K562 (cell line): Measurements from ENCODE around the gene DPEP3. TPM values are rescaled to one million over a fixed set of nuclear protein-coding genes. Genes with fewer than 3 reads are reported as not detected.
A peak's percentile ranks its signal among the peaks of the same experiment; 100 is the strongest.

Source experiments
- BRD9 ChIP-seq: fragments of 450-650 bp; IDR thresholded peaks from 2 replicates; pipeline ENCODE4 v1.6.1; 2018; ENCODE audit warnings: low read depth; ENCODE audit not compliant: partially characterized antibody
- CBX3 ChIP-seq, 2 experiments: IDR thresholded peaks; 1 replicate in 1 of 2; 2 replicates in 1 of 2; pipeline ENCODE4 v1.6.1; 2012; ENCODE audit warnings: inconsistent platforms in 2 of 2, low read length in 2 of 2, borderline replicate concordance in 1 of 2, control low read depth in 1 of 2
- CTBP1 ChIP-seq: fragments of 450-650 bp; IDR thresholded peaks from 2 replicates; pipeline ENCODE4 v1.6.1; 2016; ENCODE audit warnings: borderline replicate concordance
- DNMT1 ChIP-seq: fragments of 450-650 bp; IDR thresholded peaks from 2 replicates; pipeline ENCODE4 v1.6.1; 2016; ENCODE audit warnings: antibody characterized with exemption, mild to moderate bottlenecking
- E2F3 ChIP-seq: fragments of 250-450 bp; sonication (Bioruptor Pico); IDR thresholded peaks from 2 replicates; pipeline ENCODE4 v1.4.0; 2020; ENCODE audit warnings: mild to moderate bottlenecking
- FUS ChIP-seq: fragments of 200-400 bp; formaldehyde crosslinking; optimal IDR thresholded peaks from 2 replicates; pipeline ENCODE3; 2017; ENCODE audit warnings: low read depth, low read length
- HMG20B ChIP-seq: fragments of 250-450 bp; sonication (Bioruptor Pico); IDR thresholded peaks from 2 replicates; pipeline ENCODE4 v1.5.0; 2021; ENCODE audit warnings: mild to moderate bottlenecking
- ILK ChIP-seq: fragments of 450-650 bp; IDR thresholded peaks from 2 replicates; pipeline ENCODE4 v1.6.1; 2016; ENCODE audit warnings: missing genetic modification characterization, low read depth, mild to moderate bottlenecking, missing compliant biosample characterization, moderate library complexity, borderline replicate concordance
- MED1 ChIP-seq: sonication (generic); formaldehyde crosslinking; IDR thresholded peaks from 2 replicates; pipeline ENCODE4 v1.8.1; 2023; ENCODE audit warnings: missing genetic modification reagents, borderline replicate concordance
- MIER1 ChIP-seq: fragments of 450-650 bp; IDR thresholded peaks from 2 replicates; pipeline ENCODE4 v1.6.1; 2016; ENCODE audit warnings: antibody characterized with exemption, mild to moderate bottlenecking, low read depth
- MTA3 ChIP-seq: fragments of 450-650 bp; formaldehyde crosslinking; IDR thresholded peaks from 2 replicates; pipeline ENCODE4 v1.6.1; 2017; ENCODE audit warnings: mild to moderate bottlenecking, borderline replicate concordance
- MYC ChIP-seq, 2 experiments: fragments of 250-450 bp in 1 of 2; sonication (Bioruptor Pico) in 1 of 2; IDR thresholded peaks; 2 replicates each; pipeline versions ENCODE4 v1.5.1 to v1.6.1; 2012 to 2021; ENCODE audit warnings: low read depth in 2 of 2, borderline replicate concordance in 1 of 2, improper control_type of control experiment in 1 of 2, low read length in 1 of 2, mild to moderate bottlenecking in 1 of 2, moderate library complexity in 1 of 2
- NRF1 ChIP-seq, 2 experiments: fragments of 450-650 bp; IDR thresholded peaks in 1 of 2; conservative IDR thresholded peaks in 1 of 2; 2 replicates each; pipeline ENCODE4 v1.6.1; 2014; ENCODE audit warnings: mild to moderate bottlenecking in 2 of 2
- PCBP1 ChIP-seq: fragments of 200-400 bp; formaldehyde crosslinking; IDR thresholded peaks from 2 replicates; pipeline ENCODE4 v1.6.1; 2018; ENCODE audit warnings: mild to moderate bottlenecking, low read depth, low read length; ENCODE audit not compliant: poor library complexity, severe bottlenecking
- POLR2AphosphoS5 ChIP-seq: IDR thresholded peaks from 2 replicates; pipeline ENCODE4 v1.6.1; 2011; ENCODE audit warnings: mild to moderate bottlenecking, low read depth, low read length, moderate library complexity; ENCODE audit not compliant: control insufficient read depth, insufficient read depth
- RAD21 ChIP-seq, 2 experiments: fragments of 250-450 bp in 1 of 2; fragments of 450-650 bp in 1 of 2; sonication (Bioruptor Pico) in 1 of 2; formaldehyde crosslinking in 1 of 2; IDR thresholded peaks in 1 of 2; conservative IDR thresholded peaks in 1 of 2; 2 replicates each; pipeline versions ENCODE4 v1.4.0 to v1.8.0; 2020 to 2022; ENCODE audit warnings: mild to moderate bottlenecking in 2 of 2, moderate library complexity in 1 of 2
- SOX6 ChIP-seq: fragments of 450-650 bp; IDR thresholded peaks from 2 replicates; pipeline ENCODE4 v1.6.1; 2014; ENCODE audit warnings: mild to moderate bottlenecking
- TARDBP ChIP-seq: fragments of 450-650 bp; IDR thresholded peaks from 2 replicates; pipeline ENCODE4 v1.6.1; 2016
- XRCC5 ChIP-seq: fragments of 200-400 bp; formaldehyde crosslinking; IDR thresholded peaks from 2 replicates; pipeline ENCODE4 v1.6.1; 2017; ENCODE audit warnings: low read depth, mild to moderate bottlenecking, low read length
- ZBTB7A ChIP-seq: IDR thresholded peaks from 2 replicates; pipeline ENCODE4 v1.6.1; 2011; ENCODE audit warnings: low read depth, mild to moderate bottlenecking, low read length, moderate library complexity, borderline replicate concordance; ENCODE audit not compliant: control insufficient read depth
- ZFX ChIP-seq: sonication (generic); formaldehyde crosslinking; IDR thresholded peaks from 2 replicates; pipeline ENCODE4 v1.8.0; 2022; ENCODE audit warnings: mild to moderate bottlenecking, missing genetic modification reagents, moderate library complexity
- ZNF124 ChIP-seq: sonication (generic); formaldehyde crosslinking; IDR thresholded peaks from 2 replicates; pipeline ENCODE4 v1.8.1; 2022; ENCODE audit warnings: missing genetic modification reagents
- ZNF589 ChIP-seq: fragments of 200-800 bp; sonication (Bioruptor generic); IDR thresholded peaks from 2 replicates; pipeline ENCODE4 v1.6.1; 2016; ENCODE audit warnings: low read depth, missing genetic modification characterization, missing compliant biosample characterization
- polyA plus RNA-seq, 8 experiments: library from polyadenylated mRNA; depleted of rRNA in 4 of 8; stranded (reverse) in 5 of 8; unstranded in 3 of 8; fragments of >200 nt; fragmentation: Nextera tagmentation in 2 of 8; fragmentation: Illumina TruSeq in 1 of 8; extraction: Ambion mirVana in 2 of 8; extraction: Trizol in 1 of 8; gene quantifications; 2 replicates each; pipeline versions ENCODE4 v1.2.1 to v1.2.3, GENCODE V29; 2011 to 2014; ENCODE audit warnings: inconsistent platforms in 1 of 8, missing spikeins in 1 of 8
- total RNA-seq, 7 experiments: library from RNA; depleted of rRNA in 6 of 7; stranded (reverse); fragments of >200 nt in 6 of 7; fragmentation: Illumina TruSeq in 2 of 7; extraction: Trizol in 2 of 7; gene quantifications; 2 replicates each; pipeline versions ENCODE4 v1.2.1 to v1.2.3, GENCODE V29; 2011 to 2021; ENCODE audit warnings: low replicate concordance in 1 of 7
- TF ChIP-seq, protein P1 (sequence below): fragments of 200-800 bp; sonication (Bioruptor generic); IDR thresholded peaks from 2 replicates; pipeline ENCODE4 v1.6.1; 2017; ENCODE audit warnings: missing genetic modification characterization, missing compliant biosample characterization
- TF ChIP-seq, protein P2 (sequence below): sonication (generic); formaldehyde crosslinking; IDR thresholded peaks from 2 replicates; pipeline ENCODE4 v1.8.0; 2022; ENCODE audit warnings: missing genetic modification reagents, mild to moderate bottlenecking, borderline replicate concordance

Gene DPEP3
- total and polyA plus RNA-seq, 9 of the 15 experiments (the other 6 are each of a cell fraction or from before 2014, with no cell fraction given), result not detected

DNA sequence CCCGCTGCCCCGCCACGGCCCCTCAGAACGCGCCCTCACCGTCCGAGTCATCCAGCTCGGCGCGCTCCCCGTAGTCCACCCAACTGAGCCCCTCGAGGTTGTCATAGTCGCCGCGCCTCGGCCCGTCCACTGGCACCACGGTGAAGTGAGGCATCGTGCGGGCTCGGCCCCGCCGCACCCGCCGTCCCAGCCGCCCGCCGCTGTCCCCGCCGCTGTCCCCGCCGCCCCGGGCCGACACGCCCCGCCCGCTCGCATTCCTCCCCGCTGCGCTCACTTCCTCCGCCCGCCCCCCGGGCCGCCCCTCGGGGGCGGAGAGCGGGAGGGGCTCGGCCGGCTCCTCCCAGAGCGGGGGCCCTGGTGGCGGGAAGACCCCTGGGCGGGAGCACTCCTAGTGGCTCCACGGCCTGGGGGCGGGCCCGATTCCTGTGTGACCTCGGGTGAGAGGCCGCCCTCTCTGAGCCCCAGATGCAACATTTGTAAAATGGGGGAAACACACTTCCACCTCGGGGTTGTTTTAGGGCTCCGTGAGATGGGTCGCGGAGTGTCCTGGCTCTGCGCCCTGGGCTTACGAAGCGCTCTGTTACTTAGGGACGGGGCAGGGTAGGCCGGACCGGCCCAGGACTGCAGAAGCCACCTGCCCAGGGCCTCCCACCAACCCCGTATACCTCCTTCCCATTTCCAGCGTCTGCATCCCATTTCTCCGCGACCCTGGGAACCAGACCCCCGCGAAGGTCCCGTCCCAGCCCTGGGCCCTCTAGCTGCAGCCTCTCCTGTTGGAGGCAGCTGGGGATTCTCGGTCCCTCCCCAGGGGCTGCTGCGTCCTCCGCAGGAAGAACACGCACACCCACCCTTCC lies 11.7 kb downstream of the DPEP3 start, which contains the start of gene SLC12A4 (continued):
- TF ChIP-seq CBX3 (IDR thresholded peaks at IDR 0.05; ENCODE audit: borderline replicate concordance in 1 of 2, low read length in 2 of 2) (peak in 1 of 2 experiments; percentile 64; a peak in 1 of 3 replicates), DNMT1 (no peak), E2F3 (CRISPR knock-in tag) (peak; percentile 86), PCBP1 (peak; percentile 94), MTA3 (peak; percentile 66; the same call in 1 of the 2 replicates), MED1 (CRISPR knock-in tag) (0 out of 2 replicates have a peak, but pooled peaks have one; percentile 4), MIER1 (0 out of 2 replicates have a peak, but pooled peaks have one; percentile 71), POLR2AphosphoS5 (peak; percentile 63; the same call in 1 of the 2 replicates), ILK (tag) (no peak), ZFX (CRISPR knock-in tag) (peak; percentile 77), BRD9 (peak; percentile 87), ZNF124 (CRISPR knock-in tag) (no peak), RAD21 (CRISPR knock-in tag; conservative IDR thresholded peaks at IDR 0.05 in 1 of 2, IDR thresholded peaks at IDR 0.05 in 1 of 2) (no peak), TARDBP (peak; percentile 41; the same call in 1 of the 2 replicates), FUS (peak; percentile 64), HMG20B (CRISPR knock-in tag) (no peak), ZBTB7A (peak; percentile 100), ZNF589 (CRISPR knock-in tag) (0 out of 2 replicates have a peak, but pooled peaks have one; percentile 43), NRF1 (conservative IDR thresholded peaks at IDR 0.05 in 1 of 2, IDR thresholded peaks at IDR 0.05 in 1 of 2) (peak; percentile 56 to 67), SOX6 (peak; percentile 19; the same call in 1 of the 2 replicates), CTBP1 (peak; percentile 56; the same call in 1 of the 2 replicates), XRCC5 (0 out of 2 replicates have a peak, but pooled peaks have one; percentile 34), MYC (IDR thresholded peaks at IDR 0.05; ENCODE audit: low read depth, low read length) (peak; percentile 48), MYC (CRISPR knock-in tag; IDR thresholded peaks at IDR 0.05; ENCODE audit: borderline replicate concordance, low read depth) (no peak)
- TF ChIP-seq, protein P1, sequence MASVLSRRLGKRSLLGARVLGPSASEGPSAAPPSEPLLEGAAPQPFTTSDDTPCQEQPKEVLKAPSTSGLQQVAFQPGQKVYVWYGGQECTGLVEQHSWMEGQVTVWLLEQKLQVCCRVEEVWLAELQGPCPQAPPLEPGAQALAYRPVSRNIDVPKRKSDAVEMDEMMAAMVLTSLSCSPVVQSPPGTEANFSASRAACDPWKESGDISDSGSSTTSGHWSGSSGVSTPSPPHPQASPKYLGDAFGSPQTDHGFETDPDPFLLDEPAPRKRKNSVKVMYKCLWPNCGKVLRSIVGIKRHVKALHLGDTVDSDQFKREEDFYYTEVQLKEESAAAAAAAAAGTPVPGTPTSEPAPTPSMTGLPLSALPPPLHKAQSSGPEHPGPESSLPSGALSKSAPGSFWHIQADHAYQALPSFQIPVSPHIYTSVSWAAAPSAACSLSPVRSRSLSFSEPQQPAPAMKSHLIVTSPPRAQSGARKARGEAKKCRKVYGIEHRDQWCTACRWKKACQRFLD, result no peak
- TF ChIP-seq, protein P2, sequence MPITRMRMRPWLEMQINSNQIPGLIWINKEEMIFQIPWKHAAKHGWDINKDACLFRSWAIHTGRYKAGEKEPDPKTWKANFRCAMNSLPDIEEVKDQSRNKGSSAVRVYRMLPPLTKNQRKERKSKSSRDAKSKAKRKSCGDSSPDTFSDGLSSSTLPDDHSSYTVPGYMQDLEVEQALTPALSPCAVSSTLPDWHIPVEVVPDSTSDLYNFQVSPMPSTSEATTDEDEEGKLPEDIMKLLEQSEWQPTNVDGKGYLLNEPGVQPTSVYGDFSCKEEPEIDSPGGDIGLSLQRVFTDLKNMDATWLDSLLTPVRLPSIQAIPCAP (CRISPR knock-in tag), result no peak
